Nephron progenitor cell (in vitro differentiated cells): ENCODE data around the gene IWS1.

Source experiments
- DNase-seq: peaks from one replicate; pipeline ENCODE4 v3.0.0; 2021
- H3K27ac Mint-ChIP-seq: 2 replicates; pipeline ENCODE4 v1.8.0; 2021; ENCODE audit warnings: mild to moderate bottlenecking, moderate library complexity, mixed read lengths
- H3K27me3 Mint-ChIP-seq: 2 replicates; pipeline ENCODE4 v1.8.0; 2021; ENCODE audit warnings: mild to moderate bottlenecking, low read depth, mixed read lengths; ENCODE audit not compliant: poor library complexity
- H3K36me3 Mint-ChIP-seq: 2 replicates; pipeline ENCODE4 v1.8.0; 2021; ENCODE audit warnings: low read depth, mixed read lengths
- H3K4me1 Mint-ChIP-seq: 2 replicates; pipeline ENCODE4 v1.8.0; 2021; ENCODE audit warnings: mixed read lengths
- H3K4me3 Mint-ChIP-seq: 2 replicates; pipeline ENCODE4 v1.8.0; 2021; ENCODE audit warnings: mild to moderate bottlenecking, moderate library complexity, mixed read lengths
- H3K9me3 Mint-ChIP-seq: 2 replicates; pipeline ENCODE4 v1.8.0; 2021; ENCODE audit warnings: mild to moderate bottlenecking, moderate library complexity, mixed read lengths
- TF ChIP-seq, protein P1 (sequence below): fragments of 200-600 bp; sonication (generic); IDR thresholded peaks from 2 replicates; pipeline ENCODE4 v1.5.0; 2021; ENCODE audit warnings: antibody characterized with exemption

Gene IWS1

DNA sequence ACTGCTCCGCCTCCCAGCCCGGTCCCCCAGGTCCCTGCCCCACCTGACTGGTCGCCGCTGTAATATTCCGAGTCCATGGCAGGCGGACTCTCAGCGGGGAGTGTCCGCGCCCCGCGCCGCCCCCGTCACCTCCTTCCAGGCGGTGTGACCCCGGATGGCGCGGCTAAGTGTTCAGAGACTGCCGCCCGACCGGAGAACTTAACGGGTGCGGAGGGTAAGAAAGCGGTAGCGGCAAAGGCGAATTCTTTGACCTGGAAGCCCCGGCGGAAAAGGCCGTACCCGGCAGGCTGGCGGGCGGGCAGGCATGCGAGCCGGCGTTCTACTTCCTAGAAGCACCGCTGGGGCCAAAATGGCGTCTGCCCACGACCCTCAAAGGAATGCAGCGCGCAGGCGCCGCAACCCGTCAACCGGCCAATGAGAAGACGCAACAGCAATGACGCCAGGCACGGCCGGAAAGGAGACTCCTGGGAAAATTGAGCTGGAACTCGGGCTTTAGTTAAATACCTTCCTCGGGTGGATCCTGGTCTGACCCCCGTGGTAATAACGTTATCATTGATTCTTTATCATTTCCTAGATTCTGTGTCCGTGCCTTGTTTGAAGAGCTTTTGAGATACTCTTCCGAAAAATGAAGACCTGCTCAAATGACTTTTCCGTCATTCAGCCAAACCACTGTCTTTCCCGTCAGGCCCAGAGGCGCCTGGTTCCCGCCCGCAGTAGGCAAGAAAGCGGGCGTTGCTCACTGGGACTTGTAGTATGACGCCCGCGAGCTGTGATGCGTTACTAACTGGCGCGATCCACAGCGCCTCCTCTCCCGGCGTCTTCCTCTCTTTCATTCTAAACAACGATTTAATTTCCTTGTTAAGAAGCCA lies at the start of gene IWS1:
Gene IWS1 (minus strand): TSS at position 358 of the 869 bp plus-strand sequence. CDS start 281 bp downstream, at position 77.
- peaks cover 32% of the 10 kb centered on the region for H3K4me1 Mint-ChIP-seq
- peaks cover 9% of the 10 kb centered on the region for H3K27me3 Mint-ChIP-seq
- H3K9me3 Mint-ChIP-seq, result peaks cover 8% of the 10 kb centered on the region
- TF ChIP-seq, protein P1, sequence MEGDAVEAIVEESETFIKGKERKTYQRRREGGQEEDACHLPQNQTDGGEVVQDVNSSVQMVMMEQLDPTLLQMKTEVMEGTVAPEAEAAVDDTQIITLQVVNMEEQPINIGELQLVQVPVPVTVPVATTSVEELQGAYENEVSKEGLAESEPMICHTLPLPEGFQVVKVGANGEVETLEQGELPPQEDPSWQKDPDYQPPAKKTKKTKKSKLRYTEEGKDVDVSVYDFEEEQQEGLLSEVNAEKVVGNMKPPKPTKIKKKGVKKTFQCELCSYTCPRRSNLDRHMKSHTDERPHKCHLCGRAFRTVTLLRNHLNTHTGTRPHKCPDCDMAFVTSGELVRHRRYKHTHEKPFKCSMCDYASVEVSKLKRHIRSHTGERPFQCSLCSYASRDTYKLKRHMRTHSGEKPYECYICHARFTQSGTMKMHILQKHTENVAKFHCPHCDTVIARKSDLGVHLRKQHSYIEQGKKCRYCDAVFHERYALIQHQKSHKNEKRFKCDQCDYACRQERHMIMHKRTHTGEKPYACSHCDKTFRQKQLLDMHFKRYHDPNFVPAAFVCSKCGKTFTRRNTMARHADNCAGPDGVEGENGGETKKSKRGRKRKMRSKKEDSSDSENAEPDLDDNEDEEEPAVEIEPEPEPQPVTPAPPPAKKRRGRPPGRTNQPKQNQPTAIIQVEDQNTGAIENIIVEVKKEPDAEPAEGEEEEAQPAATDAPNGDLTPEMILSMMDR, result peak; percentile 11
- peak within 1 kb of the TSS; percentile 100 for H3K27ac Mint-ChIP-seq
- H3K4me3 Mint-ChIP-seq, result peak within 1 kb of the TSS; percentile 98
- peaks cover 23% of the 10 kb centered on the region for H3K36me3 Mint-ChIP-seq
- DNase-seq, result peak; percentile 94

DNA sequence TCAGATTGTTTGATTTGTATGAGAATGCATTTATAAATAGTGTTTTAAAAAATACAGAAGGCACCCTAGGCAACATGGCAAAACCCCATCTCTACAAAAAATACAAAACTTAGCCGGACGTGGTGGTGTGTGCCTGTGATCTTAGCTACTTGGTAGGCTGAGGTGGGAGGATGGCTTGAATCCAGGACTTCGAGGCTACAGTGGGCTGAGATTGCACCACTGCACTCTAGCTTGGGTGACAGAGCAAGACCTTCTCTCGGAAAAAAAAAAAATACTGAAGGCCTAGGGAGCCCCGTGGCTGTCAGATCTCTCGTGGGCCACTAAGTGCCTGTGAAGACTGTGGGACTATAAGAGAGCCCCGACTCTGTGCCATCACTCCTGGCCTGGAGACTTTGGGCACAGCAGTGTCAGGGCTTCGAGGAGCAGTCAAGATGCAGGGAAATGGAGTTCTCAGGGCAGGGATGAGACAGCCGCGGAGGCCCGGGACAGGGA lies 49.7 kb upstream of the IWS1 start:
- Mint-ChIP-seq H3K27me3 (peaks cover 11% of the 10 kb centered on the region), H3K9me3 (no peaks in the 10 kb centered on the region), H3K4me1 (peaks cover 45% of the 10 kb centered on the region), H3K27ac (peak overlapping the region; percentile 42), H3K36me3 (no peaks in the 10 kb centered on the region), H3K4me3 (no peak overlapping the region)
- DNase-seq, result no peak
- TF ChIP-seq, protein P1, result no peak

DNA sequence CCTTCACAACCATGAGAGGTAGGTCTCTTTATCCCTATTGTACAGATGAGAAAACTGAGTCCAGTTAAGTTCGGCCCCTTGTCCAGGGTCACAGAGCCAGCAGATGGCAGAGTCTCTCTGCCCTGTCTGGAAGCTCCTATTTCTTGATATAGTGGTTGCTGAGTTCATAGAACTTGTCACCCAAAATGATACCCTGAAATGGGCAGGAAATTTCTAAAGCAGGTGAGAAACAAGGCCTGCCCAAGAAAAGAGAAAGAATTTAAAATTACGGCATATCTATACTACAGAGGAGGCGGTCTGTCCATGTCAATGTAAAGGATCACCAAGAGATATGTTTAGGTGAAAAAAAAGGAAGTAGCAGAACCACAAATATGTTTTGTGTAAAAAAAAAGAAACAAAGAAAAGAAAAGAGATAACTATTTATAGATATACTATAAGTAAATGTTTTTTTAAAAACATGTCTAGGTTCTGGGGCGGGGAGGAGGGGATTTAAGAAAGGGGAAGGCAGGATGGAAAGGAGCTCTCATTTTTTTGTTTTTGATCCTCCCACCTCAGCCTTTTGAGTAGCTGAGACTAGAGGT lies 49.0 kb upstream of the IWS1 start:
- Mint-ChIP-seq H3K36me3 (no peaks in the 10 kb centered on the region), H3K4me1 (peaks cover 50% of the 10 kb centered on the region), H3K4me3 (no peak overlapping the region), H3K27ac (no peak overlapping the region), H3K27me3 (peaks cover 11% of the 10 kb centered on the region), H3K9me3 (no peaks in the 10 kb centered on the region)
- TF ChIP-seq, protein P1, result no peak
- DNase-seq, result no peak

DNA sequence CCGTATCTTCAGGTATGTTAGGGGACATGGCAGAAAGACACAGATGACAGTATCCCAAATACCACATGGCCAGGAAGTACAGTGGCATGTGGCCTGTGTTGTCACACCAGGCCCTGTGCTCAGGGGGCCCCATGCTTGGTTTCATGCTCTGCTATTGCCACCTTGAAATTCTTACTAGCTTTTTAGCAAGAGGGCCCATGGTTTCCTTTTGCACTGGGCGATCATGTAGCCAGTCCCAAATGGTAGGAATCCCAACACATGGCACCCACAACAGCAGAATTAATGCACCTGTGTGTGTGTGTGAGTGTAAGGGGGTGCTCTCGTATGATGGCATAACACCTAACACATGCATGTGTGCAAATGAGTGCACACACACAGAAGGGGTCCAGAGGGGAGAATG lies 48.4 kb upstream of the IWS1 start:
- Mint-ChIP-seq H3K27ac (no peak overlapping the region), H3K36me3 (no peaks in the 10 kb centered on the region), H3K4me1 (peaks cover 51% of the 10 kb centered on the region), H3K9me3 (no peaks in the 10 kb centered on the region), H3K4me3 (no peak overlapping the region), H3K27me3 (peaks cover 11% of the 10 kb centered on the region)
- TF ChIP-seq, protein P1, result no peak
- DNase-seq, result no peak

DNA sequence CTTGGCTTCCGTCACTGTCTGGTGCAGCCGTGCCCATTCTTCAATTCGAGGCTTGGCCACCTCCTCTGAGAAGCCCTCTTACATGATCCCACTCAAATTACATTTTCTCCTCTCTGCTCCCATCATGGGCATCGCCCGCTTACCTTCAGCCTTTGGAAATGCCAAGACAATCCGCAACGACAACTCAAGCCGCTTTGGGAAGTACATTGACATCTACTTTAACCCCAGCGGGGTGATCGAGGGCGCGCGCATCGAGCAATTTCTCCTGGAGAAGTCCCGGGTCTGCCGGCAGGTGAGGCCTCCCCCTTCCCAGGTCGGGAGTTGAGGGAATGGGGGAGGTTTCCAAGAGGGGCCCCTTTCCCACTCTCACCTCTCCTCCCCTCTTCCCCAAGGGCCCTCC lies 47.5 kb upstream of the IWS1 start:
- TF ChIP-seq, protein P1, result no peak
- H3K36me3 Mint-ChIP-seq, result no peaks in the 10 kb centered on the region
- no peak overlapping the region for H3K27ac Mint-ChIP-seq
- H3K9me3 Mint-ChIP-seq, result no peaks in the 10 kb centered on the region
- peaks cover 11% of the 10 kb centered on the region for H3K27me3 Mint-ChIP-seq
- DNase-seq, result no peak
- H3K4me3 Mint-ChIP-seq, result no peak overlapping the region
- peaks cover 54% of the 10 kb centered on the region for H3K4me1 Mint-ChIP-seq
